GM13977 (cell line): ENCODE results near the gene SH3PXD2A.

ENCODE experiments used
- DNase-seq: peaks from one replicate; pipeline ENCODE4 v3.0.0; 2012; ENCODE audit warnings: low spot score
- CTCF ChIP-seq: IDR thresholded peaks from 2 replicates; pipeline ENCODE4 v1.5.1; 2012; ENCODE audit warnings: mild to moderate bottlenecking, control low read depth; ENCODE audit not compliant: insufficient read depth; ENCODE audit errors: extremely low read depth, missing control alignments
- in situ Hi-C: fragments of 300-500 bp; cut with MboI; formaldehyde crosslinking; loops from one replicate; pipeline ENCODE4 v1.12.0; 2022; ENCODE audit warnings: low sequenced_read_pairs, low pct_unique_long_range_greater_than_20kb, mixed read lengths, inconsistent platforms; ENCODE audit not compliant: unreplicated experiment

SH3PXD2A gene

GRCh38 chr10:103723557-103723956 is 131.8 kb downstream of the SH3PXD2A start:
- TF ChIP-seq CTCF, result no peak
- no peak for DNase-seq
- in situ Hi-C loops, result no loop called here

GRCh38 chr10:103722632-103723031 is 132.7 kb downstream of the SH3PXD2A start:
- TF ChIP-seq CTCF, result no peak
- no peak for DNase-seq
- in situ Hi-C loops, result no loop called here

DNA sequence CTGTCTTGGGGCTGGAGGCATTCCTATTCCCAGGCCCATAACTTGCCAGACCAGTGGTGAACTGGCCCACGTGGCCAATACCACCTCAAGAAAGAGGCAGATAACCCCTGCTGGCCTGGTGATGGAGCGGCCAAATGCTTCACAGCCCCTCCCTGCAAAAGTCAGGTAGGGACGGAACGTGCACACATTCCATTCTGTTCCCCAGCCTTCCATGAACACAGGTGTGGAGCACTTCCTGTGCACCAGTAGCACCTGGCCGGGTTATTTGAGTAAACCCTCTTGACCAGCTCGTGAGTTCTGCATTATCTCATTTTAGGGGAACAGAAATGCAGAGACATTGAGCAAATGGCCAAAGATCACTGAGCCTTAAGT is 134.4 kb downstream of the SH3PXD2A start:
- no peak for DNase-seq
- TF ChIP-seq CTCF, result no peak
- in situ Hi-C loops, result no loop called here

- no peak for DNase-seq
- no peak for TF ChIP-seq CTCF
- in situ Hi-C loops, result no loop called here
Observed at GRCh38 chr10:103720328-103720963, 134.9 kb downstream of the SH3PXD2A start.

DNA sequence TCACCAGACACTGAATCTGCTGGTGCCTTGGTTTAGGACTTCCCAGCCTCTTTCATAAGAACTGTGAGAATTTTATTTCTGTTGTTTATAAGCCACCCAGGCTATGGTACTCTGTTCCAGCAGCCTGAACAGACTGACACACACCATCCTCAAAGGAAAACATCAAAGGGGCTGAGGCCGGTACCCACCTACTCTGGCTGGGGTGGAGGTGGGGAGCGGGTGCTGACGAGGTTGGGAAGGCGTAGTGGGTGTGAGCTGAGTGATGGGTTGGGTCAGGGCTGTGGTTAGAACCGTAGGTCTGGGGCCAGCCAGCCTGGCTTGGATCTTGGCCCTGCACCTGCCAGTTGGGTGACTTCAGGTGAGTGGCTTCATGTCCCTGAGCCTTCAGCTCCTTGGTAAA is 136.3 kb downstream of the SH3PXD2A start:
- in situ Hi-C loops, result loop anchor here (10.0 kb wide), 1 partner anchor 146 kb away; no protein-coding TSS in a partner anchor
- no peak for DNase-seq

DNA sequence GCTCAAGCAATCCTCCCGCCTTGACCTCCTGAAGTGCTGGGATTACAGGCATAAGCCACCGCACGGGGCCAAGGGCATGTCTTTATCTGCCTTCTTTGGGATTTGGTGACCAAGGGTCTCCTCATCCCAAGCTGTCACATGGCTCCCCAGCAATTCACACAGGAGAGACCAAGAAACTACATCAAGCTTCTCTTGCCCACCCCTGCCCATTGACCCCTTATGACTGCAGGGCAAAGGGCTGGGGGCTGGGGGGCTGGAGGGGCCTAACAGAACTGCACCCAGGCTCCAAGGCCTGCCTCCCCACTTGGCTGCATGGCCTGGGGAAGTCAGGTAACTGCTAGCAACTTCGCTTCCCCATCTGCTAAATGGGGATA is 137.1 kb downstream of the SH3PXD2A start:
- in situ Hi-C loops, result loop anchor here (10.0 kb wide), 1 partner anchor 147 kb away; no protein-coding TSS in a partner anchor

More for the DNA sequence above, 136.3 kb downstream of the SH3PXD2A start:
- no peak for TF ChIP-seq CTCF

More for the DNA sequence above, 137.1 kb downstream of the SH3PXD2A start:
- DNase-seq, result no peak
- TF ChIP-seq CTCF, result no peak
